Dedifferentiated amniotic fluid mesenchymal stem cell (primary cell): ENCODE results near the gene LYRM9.
"Not testable (repeated sequence)": the region's sequence is repeated elsewhere in the genome, so short reads cannot be mapped to it uniquely, and the experiment has no call there.

ENCODE experiments used
- DNase-seq: peaks from one replicate; pipeline ENCODE4 v3.0.0-alpha.2; 2016; ENCODE audit errors: extremely low spot score

Gene LYRM9

DNA sequence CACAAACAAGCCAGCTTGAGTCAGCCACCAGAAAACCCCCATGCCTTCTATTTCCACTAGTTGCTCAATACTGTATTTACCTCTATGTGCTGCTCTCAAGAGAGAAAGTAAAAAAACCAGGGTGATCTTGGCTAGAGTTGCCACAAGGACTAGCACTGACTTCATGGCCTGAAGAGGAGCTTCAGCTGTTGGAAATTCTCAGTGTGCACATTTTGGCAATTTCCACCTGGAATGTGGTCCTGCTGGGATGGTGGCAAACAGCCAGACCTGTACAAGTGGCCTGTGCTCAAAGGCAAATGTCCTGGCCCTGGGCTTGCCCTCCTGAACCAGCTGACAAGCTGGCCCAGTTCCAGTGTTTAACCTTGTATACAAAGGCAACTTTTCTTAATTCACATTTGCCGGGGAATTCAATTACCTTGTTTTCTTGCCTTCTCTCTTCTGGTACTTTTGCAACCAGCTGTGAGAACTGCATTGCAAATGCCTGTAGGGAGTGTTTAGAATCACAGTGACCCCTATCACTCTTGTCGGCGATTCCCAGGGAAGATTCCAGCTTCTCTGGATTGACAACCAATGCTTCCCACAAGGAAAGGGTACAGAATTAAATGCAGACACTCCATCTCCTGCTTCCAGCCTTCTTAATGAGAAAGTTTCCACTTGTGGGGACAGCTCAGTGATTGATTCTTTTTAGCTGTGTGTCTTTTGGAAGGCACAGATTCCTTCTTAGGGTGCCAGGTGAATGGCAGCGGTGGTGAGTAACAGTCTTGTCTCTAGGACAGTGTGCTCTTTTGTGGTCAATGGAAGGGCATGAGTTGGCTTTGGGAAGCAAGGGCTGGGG is 53.4 kb downstream of the LYRM9 start:
- not testable (repeated sequence) for DNase-seq

DNA sequence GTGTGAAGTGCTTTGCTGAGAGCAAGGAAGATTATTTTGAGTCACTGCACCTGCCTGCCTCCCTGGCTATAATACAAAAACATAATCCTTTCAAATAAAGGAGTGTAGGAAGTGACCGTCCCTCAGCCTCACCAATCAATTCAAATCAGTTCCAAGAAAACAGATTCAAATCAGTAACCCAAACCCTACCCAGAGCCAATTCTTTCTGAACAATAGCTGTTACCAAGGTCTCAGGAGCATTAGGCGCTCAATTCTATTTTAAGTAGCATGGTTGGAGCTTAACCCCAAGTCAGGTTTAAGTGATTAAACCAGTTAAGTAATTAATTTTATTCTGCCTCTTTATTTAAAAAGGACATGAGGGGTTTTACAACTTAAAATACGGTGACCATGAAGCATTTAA is 54.6 kb downstream of the LYRM9 start:
- DNase-seq = not testable (repeated sequence)

DNA sequence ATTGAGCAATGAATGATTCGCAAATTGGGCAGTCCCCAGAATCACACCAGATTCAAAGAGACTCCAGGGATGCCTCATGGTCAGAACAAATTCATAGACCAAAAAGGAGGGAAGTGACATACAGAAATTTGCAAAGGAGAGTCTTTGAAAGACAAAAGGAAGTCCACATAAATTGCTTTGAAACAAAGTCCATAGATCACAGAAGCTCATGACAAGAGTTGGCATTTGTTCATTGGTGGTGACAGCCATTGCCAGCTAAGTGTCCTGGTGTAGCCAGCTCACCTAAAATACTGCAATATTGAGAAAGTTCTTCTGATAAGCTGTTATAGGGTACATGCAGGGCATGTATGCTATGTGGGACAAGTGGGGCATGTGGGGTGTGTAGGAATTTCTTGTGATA is 55.4 kb downstream of the LYRM9 start:
- DNase-seq = not testable (repeated sequence)

DNA sequence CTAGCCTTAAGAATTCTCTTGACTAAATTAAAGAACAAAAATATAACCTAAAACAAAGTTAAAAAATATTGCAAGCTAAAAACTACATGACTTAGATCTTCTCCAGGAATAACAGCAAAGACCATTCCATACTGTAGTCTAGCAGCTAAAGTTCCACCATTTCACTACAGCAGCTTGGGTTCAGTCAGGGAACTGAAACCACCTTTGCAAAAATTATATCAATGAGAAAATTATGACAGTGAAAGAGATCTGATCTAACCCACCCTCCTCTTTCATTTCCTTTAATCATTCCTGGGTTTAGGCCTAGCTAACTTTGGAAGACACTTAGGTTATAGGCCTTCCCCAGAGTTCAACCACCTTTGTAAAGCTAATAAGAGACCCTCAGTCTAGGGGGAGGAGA is 56.5 kb downstream of the LYRM9 start:
- no peak for DNase-seq

DNA sequence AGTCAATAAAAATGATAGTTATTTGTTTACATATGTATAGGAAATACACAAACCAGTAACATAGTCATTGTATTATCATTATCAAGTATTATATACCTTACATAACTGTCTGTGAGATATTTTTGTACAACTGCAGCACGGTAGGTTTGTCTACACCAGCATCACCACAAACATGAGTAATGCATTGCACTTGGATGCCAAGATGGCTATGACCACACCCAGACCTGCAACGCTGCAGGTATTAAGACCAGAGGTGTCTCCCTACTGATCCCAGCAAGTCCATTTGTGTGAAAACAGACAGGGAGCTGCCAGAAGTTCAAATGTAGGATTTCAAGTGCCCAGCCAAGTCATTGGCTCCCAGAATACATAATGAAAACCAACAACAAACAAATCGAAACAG is 58.6 kb downstream of the LYRM9 start:
- no peak for DNase-seq

DNA sequence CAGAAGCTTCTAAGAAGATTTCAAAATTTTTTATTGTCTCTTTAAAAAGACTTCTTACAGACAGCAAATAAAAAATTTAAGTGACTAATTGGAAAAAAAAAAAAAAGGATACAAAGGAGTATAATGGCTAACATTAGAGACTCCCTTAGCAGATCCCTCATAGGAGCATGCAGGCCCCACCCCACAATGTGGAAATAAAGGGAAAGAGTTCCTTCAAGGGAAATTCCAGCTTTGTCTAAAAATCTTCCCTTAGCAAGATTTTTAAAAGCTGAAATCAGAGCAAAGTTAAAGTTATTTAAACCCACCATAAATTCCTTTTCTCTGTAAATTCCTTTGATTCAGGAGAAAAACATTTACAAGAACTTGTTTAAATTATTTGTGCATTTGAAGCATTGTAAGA is 60.3 kb downstream of the LYRM9 start:
- DNase-seq = no peak

DNA sequence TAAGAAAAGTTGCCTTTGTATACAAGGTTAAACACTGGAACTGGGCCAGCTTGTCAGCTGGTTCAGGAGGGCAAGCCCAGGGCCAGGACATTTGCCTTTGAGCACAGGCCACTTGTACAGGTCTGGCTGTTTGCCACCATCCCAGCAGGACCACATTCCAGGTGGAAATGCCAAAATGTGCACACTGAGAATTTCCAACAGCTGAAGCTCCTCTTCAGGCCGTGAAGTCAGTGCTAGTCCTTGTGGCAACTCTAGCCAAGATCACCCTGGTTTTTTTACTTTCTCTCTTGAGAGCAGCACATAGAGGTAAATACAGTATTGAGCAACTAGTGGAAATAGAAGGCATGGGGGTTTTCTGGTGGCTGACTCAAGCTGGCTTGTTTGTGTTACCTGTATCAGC is 63.3 kb downstream of the LYRM9 start:
- not testable (repeated sequence) for DNase-seq

DNA sequence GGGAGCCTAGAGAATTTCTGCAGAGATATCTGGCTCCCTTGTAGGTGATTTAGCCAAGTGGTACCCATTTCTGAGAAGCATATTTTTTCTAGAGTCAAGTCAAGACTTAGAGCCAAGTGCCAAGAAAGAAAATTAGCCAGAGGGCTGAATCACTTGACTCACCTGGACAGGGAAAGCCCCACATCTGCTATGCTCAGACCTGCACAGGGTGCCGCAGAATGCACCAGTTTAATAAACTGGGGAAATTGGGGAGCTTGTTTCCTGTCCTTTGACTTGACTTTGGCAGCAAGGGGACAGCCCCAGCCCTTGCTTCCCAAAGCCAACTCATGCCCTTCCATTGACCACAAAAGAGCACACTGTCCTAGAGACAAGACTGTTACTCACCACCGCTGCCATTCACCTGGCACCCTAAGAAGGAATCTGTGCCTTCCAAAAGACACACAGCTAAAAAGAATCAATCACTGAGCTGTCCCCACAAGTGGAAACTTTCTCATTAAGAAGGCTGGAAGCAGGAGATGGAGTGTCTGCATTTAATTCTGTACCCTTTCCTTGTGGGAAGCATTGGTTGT is 63.9 kb downstream of the LYRM9 start:
- DNase-seq = not testable (repeated sequence)
